GM10847 (cell line): ENCODE results near the gene ZNF775.

Source experiments
- POLR2A ChIP-seq: IDR thresholded peaks from 2 replicates; pipeline ENCODE4 v1.6.1; 2011; ENCODE audit not compliant: insufficient read length; ENCODE audit errors: extremely low read depth

ZNF775 gene

GRCh38 chr7:150359622-150360362, 19.3 kb upstream of the ZNF775 start:
- TF ChIP-seq POLR2A, result no peak

- TF ChIP-seq POLR2A, result no peak
These were observed 18.6 kb upstream of the ZNF775 start for GRCh38 chr7:150360363-150361058.

DNA sequence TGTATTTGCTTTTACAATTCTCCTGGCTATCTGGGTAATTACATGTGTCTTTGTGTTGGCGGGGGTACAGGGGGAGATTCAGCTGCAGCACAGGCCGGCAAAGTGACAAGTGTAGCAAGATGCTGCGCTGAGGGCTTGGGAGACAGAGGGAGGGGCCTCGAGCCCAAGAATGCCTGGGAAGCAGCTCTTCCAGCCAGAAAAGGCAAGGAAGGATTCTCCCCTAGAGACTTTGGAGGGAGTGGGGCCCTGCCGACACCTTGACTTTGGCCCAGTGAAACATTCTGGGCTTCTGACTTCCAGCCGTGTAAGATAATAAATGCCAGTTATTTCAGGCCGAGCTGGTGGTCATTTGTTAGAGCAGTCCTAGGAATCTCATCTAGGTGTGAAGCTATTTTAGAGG, 17.7 kb upstream of the ZNF775 start:
- TF ChIP-seq POLR2A, result no peak

- no peak for TF ChIP-seq POLR2A
These were observed 17.1 kb upstream of the ZNF775 start for GRCh38 chr7:150361807-150362621.

GRCh38 chr7:150363370-150363769, 15.8 kb upstream of the ZNF775 start:
- TF ChIP-seq POLR2A, result no peak

DNA sequence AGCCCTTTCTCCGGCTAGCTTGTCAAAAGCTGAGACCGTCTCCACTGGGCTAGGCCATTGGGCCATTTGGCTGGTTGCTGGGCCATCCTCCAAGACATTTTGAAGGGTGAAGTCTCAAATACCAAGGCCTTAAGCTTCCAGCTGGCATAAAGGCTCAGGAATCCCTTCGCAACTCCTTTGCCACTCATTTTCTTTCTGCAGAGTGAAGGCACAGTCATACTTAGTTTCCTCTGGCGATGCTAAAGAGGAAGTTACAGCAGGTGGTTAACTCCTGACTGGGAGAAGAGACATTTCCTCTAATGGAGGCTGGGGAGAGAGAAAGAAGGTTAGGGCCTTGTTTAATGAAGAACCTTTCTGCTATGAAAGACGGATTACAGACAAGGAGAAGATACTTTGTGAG, 15.3 kb upstream of the ZNF775 start:
- TF ChIP-seq POLR2A, result no peak

DNA sequence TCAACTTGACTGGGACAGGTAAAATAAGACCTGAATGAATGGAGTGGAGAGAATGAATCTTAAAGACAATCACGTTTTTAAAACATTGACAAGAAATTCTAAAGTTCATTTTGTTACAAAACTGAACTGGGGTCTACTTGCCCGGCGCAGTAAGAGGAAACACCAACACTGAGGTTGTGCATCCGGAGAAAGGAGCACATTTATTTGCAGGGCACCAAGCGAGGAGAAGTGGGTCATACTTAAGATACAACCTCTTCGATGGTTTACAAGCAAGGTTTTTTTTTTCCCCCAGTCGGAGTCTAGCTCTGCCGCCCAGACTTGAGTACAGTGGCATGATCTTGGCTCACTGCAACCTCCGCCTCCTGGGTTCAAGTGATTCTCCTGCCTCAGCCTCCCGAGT, 13.9 kb upstream of the ZNF775 start:
- no peak for TF ChIP-seq POLR2A

GRCh38 chr7:150365673-150366398, 13.3 kb upstream of the ZNF775 start:
- no peak for TF ChIP-seq POLR2A

GRCh38 chr7:150367677-150368095, 11.4 kb upstream of the ZNF775 start:
- TF ChIP-seq POLR2A, result no peak

GRCh38 chr7:150368096-150368883, 10.8 kb upstream of the ZNF775 start, which contains the start of gene REPIN1:
REPIN1 (plus strand) TSS chr7:150368822; CDS start chr7:150369712, 890 bp downstream.
- TF ChIP-seq POLR2A, result peak; percentile 73

- TF ChIP-seq POLR2A, result peak; percentile 36
These were observed 10.0 kb upstream of the ZNF775 start for GRCh38 chr7:150368884-150369747.

DNA sequence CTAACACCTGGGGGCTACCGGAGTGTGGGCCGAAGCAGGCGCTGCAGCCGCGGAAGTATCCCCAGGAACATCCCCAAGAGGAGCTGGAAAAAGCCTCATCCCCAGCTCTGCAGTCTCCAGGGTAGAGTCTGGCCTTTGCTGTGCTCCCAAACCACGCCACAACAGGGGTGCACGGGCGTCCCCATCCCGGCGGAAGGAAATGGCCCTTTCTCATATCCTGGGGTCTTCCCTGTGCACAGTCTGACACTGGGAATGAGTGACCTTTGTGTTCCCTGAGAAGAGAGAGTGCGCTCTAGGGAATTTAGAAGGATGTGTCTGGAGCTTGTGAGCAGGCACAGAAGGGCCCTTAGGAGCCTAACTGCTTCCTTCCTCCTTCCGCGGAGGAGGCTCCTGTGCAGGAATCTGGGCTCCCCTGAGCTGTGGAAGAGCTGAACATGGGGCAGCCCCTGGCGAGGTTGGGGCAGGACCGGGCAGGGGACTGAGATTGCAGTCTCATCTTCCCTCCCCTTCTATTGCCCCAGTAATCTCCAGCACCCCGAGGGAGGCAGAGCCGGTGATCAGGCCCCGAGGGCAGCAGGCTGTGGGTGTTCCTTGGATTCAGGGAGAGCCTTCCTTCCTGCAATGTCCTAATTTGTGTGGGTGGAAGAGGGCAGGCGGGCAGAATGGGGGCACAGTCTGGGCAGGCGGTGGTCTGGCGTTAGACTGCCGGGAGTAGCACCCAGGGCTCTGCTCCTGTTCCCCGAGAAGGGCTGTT, 9.2 kb upstream of the ZNF775 start:
- TF ChIP-seq POLR2A, result no peak
